D721Med (cell line): ENCODE results near the gene LRMDA.

Source experiments
- DNase-seq: peaks from one replicate; pipeline ENCODE4 v3.0.0; 2011; ENCODE audit warnings: low spot score; ENCODE audit not compliant: insufficient read length
- FAIRE-seq: peaks from 2 replicates; lab custom pipeline; 2011; peaks lifted over from hg19 to GRCh38; lab: Jason Lieb, UNC
- CTCF ChIP-seq: IDR thresholded peaks from 2 replicates; pipeline ENCODE4 v1.5.1; 2012; ENCODE audit warnings: mild to moderate bottlenecking, control low read depth; ENCODE audit not compliant: insufficient read depth; ENCODE audit errors: missing control alignments

Gene LRMDA

DNA sequence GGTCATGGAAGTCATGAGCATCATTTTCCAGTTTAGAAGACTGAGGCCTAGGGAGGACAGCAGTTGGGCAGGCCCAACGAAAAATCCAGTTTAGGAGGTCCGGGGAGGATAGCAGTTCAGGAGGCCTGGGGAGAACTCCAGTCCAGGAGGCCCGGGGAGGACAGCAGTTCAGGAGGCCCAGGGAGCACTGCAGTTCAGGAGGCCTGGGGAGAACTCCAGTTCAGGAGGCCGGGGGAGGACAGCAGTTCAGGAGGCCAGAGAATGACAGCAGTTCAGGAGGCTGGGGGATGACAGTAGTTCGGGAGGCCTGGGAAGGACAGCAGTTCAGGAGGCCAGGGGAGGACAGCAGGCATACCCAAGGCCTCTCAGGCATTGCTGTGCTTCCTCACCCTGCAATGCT, 453.4 kb downstream of the LRMDA start:
- DNase-seq (no peak), FAIRE-seq (no peak)
- TF ChIP-seq CTCF: no peak

DNA sequence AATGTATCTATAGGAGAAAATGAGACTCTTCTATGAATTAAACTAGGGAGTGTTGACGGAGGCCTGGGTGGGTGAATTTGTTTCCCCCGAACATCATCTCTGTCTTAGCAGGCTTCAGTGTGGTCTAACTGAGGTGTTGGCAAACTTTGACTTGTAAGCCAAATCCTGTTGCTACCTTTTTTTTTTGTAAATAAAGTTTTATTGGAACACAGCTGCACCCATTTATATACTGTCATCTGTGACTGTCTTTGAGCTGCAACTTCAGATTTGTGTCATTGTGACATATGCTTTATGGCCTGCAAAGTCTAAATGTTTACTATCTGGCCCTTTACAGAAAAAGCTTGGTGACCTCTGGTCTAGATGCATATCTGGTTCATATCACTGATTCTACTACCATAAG, 455.9 kb downstream of the LRMDA start:
- FAIRE-seq (no peak), DNase-seq (no peak)
- no peak for TF ChIP-seq CTCF

DNA sequence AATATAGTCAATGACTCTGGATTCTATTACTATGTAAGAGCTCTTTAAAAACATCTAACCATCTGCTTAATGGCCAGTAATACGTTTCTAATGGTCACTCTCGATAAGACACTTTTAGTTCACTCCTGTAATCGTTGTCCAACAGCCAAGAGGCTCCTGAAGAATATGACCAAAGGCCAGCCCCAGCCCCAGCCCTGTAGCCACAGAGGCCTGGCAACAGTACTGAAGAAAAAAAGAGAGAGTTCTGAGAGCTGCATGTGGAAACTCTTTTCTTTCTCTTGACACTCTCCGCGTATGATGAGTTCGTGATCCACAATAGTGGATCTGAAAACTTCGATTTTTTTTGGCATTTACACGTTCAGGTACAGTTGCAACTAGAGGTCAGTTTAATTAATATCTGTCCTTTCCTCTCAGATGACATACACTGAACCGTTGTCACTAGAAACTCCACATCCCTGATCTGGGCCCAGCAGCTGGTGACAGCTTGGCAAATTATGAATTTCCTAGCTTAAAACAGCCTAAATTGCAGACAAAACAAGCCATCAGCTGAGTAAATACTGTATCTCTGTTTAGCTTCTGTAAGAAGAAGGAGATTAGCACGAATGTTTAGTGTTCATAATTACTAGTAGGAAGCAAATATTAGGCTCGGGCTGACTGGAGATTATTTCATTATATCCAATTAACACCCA, 456.7 kb downstream of the LRMDA start:
- DNase-seq: no peak
- no peak for TF ChIP-seq CTCF
- no peak for FAIRE-seq

DNA sequence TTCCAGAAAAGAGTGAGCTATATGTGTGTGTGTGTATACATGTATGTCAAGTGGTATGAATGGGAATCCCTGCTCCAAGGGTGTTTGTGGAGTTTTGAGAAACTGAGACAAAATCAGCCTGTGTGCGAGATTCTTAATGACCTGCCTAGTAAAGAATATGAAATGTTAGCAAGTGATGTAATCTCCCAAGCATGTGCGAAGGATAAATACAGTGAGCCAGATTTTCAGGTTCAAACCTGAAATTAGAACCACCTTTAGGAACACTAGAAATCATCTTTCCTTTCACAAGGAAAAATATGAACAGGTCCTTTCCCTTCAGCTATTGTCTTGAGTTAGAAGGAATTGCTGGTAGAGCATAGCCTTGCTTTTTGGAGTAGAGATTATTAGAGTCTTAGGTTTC, 457.6 kb downstream of the LRMDA start:
- TF ChIP-seq CTCF: no peak
- DNase-seq (no peak), FAIRE-seq (no peak)

DNA sequence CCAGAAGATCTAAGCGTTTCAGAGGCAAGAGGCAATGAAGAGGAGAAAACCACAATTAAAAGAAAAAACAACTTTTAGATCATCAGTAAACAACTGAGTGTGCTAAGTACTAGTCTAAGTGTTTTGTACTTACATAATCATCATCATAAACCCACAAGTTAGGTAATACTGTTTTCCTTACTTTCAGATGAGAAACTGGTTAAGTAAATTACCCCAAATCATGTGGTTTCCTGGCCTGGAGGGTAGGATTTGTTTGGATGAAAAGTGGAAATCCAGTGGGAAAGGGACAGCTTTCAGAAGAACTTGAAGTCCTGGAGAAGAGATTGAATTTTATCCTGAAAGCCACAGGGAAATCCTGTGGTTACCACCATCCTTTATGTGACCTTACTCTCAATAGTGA, 463.3 kb downstream of the LRMDA start:
- TF ChIP-seq CTCF: no peak
- no peak for DNase-seq
- no peak for FAIRE-seq

- FAIRE-seq (no peak), DNase-seq (no peak)
- no peak for TF ChIP-seq CTCF
These were observed 463.8 kb downstream of the LRMDA start for GRCh38 chr10:75895259-75895658.

DNA sequence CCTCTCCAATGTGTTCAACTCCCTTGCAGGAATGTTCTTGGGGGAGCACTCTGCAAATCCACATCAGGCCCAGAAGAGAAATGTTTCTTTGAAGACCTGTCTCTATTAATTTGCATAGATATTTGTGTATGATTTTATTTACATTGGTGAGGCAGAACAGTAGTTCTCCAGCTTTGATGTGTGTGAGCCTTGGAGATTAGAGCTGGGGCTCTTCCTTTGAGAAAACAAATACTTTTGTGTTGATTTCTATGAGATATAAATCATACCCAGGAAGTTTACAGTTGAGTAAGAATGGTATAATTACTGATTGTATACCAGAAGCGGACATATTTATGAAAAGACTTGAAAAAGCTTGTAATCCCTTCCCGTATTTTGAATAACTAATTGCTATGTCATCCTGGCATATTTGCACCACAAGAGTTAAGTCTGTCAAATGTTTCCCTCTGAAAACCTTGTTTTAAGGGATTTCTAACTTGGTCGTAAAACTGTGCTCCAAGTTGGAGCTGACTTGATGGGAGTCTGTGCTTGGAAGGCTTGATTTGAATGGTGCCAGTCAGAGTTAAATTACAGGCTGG, 468.5 kb downstream of the LRMDA start:
- no peak for DNase-seq
- TF ChIP-seq CTCF: no peak
- FAIRE-seq: no peak
